H9 (cell line): ENCODE data around the gene CDK14. TPM values are rescaled to one million over a fixed set of nuclear protein-coding genes. Genes with fewer than 3 reads are reported as not detected.

Source experiments
- DNase-seq: peaks from one replicate; pipeline ENCODE4 v3.0.0-alpha.2; 2017
- H2AFZ ChIP-seq: one replicate; pipeline ENCODE4 v1.6.1; 2013; ENCODE audit warnings: mild to moderate bottlenecking, low read length, control low read depth, moderate library complexity
- H2AK5ac ChIP-seq: 2 replicates; pipeline ENCODE4 v1.6.1; 2013; ENCODE audit warnings: low read length, control low read depth, mixed read lengths; ENCODE audit not compliant: insufficient read length
- H2BK120ac ChIP-seq: one replicate; pipeline ENCODE4 v1.6.1; 2013; ENCODE audit warnings: low read depth, mild to moderate bottlenecking, low read length, control low read depth, inconsistent platforms; ENCODE audit not compliant: poor library complexity, severe bottlenecking
- H2BK12ac ChIP-seq: 2 replicates; pipeline ENCODE4 v1.6.1; 2013; ENCODE audit warnings: low read length, control low read depth, mixed read lengths, low read depth; ENCODE audit not compliant: insufficient read length
- H2BK15ac ChIP-seq: 2 replicates; pipeline ENCODE4 v1.6.1; 2013; ENCODE audit warnings: low read depth, low read length, control low read depth
- H2BK20ac ChIP-seq: one replicate; pipeline ENCODE4 v1.6.1; 2013; ENCODE audit warnings: low read depth, mild to moderate bottlenecking, low read length, control low read depth, inconsistent platforms; ENCODE audit not compliant: poor library complexity, severe bottlenecking
- H2BK5ac ChIP-seq: 2 replicates; pipeline ENCODE4 v1.6.1; 2013; ENCODE audit warnings: low read length, control low read depth, mixed read lengths; ENCODE audit not compliant: insufficient read length
- H3K14ac ChIP-seq: 2 replicates; pipeline ENCODE4 v1.6.1; 2013; ENCODE audit warnings: low read length, control low read depth; ENCODE audit not compliant: insufficient read depth
- H3K18ac ChIP-seq: 2 replicates; pipeline ENCODE4 v1.6.1; 2013; ENCODE audit warnings: low read depth, mild to moderate bottlenecking, mixed read lengths, low read length, control low read depth; ENCODE audit not compliant: insufficient read length
- H3K23ac ChIP-seq: 2 replicates; pipeline ENCODE4 v1.6.1; 2013; ENCODE audit warnings: low read length, control low read depth, mixed read lengths, low read depth; ENCODE audit not compliant: insufficient read length
- H3K23me2 ChIP-seq: 2 replicates; pipeline ENCODE4 v1.6.1; 2013; ENCODE audit warnings: low read depth, mild to moderate bottlenecking, mixed read lengths, low read length, control low read depth; ENCODE audit not compliant: insufficient read length, poor library complexity, severe bottlenecking
- H3K27ac ChIP-seq: 2 replicates; pipeline ENCODE4 v1.5.1; 2013; ENCODE audit warnings: low read length, control low read depth, mixed read lengths, low read depth; ENCODE audit not compliant: insufficient read length
- H3K27me3 ChIP-seq: 2 replicates; pipeline ENCODE4 v1.6.1; 2013; ENCODE audit warnings: low read length, control low read depth, inconsistent platforms; ENCODE audit not compliant: insufficient read depth
- H3K4ac ChIP-seq: 2 replicates; pipeline ENCODE4 v1.6.1; 2013; ENCODE audit warnings: low read depth, mild to moderate bottlenecking, control low read depth, inconsistent platforms, low read length, moderate library complexity
- H3K4me1 ChIP-seq: 2 replicates; pipeline ENCODE4 v1.6.1; 2013; ENCODE audit warnings: low read length, control low read depth, inconsistent platforms; ENCODE audit not compliant: insufficient read depth
- H3K4me2 ChIP-seq: 2 replicates; pipeline ENCODE4 v1.6.1; 2013; ENCODE audit warnings: low read length, control low read depth, mixed read lengths; ENCODE audit not compliant: insufficient read length, insufficient read depth
- H3K56ac ChIP-seq: 2 replicates; pipeline ENCODE4 v1.6.1; 2013; ENCODE audit warnings: low read depth, mild to moderate bottlenecking, mixed read lengths, low read length, control low read depth; ENCODE audit not compliant: insufficient read length
- H3K79me1 ChIP-seq: 2 replicates; pipeline ENCODE4 v1.6.1; 2013; ENCODE audit warnings: low read depth, mild to moderate bottlenecking, moderate library complexity, low read length, control low read depth, inconsistent platforms; ENCODE audit not compliant: insufficient read depth, poor library complexity, severe bottlenecking
- H3K79me2 ChIP-seq: 2 replicates; pipeline ENCODE4 v1.6.1; 2013; ENCODE audit warnings: low read length, control low read depth, inconsistent platforms; ENCODE audit not compliant: insufficient read depth
- H3K9ac ChIP-seq: 2 replicates; pipeline ENCODE4 v1.6.1; 2013; ENCODE audit warnings: low read length, control low read depth, mixed read lengths; ENCODE audit not compliant: insufficient read length; ENCODE audit errors: extremely low read depth
- H3K9me3 ChIP-seq: one replicate; pipeline ENCODE4 v1.6.1; 2013; ENCODE audit warnings: low read depth, low read length, inconsistent platforms; ENCODE audit not compliant: control insufficient read depth
- H3T11ph ChIP-seq: one replicate; pipeline ENCODE4 v1.6.1; 2013; ENCODE audit warnings: mild to moderate bottlenecking, low read length, control low read depth, inconsistent platforms
- H4K20me1 ChIP-seq: one replicate; pipeline ENCODE4 v1.6.1; 2013; ENCODE audit not compliant: control insufficient read depth, insufficient read length, insufficient read depth
- H4K5ac ChIP-seq: 2 replicates; pipeline ENCODE4 v1.6.1; 2013; ENCODE audit warnings: low read depth, mild to moderate bottlenecking, mixed read lengths, low read length, control low read depth; ENCODE audit not compliant: insufficient read length
- H4K8ac ChIP-seq: replicated peaks from 2 replicates; pipeline ENCODE4 v1.6.1; 2013; ENCODE audit warnings: low read length, control low read depth, mixed read lengths, low read depth; ENCODE audit not compliant: insufficient read length
- H4K91ac ChIP-seq: 2 replicates; pipeline ENCODE4 v1.6.1; 2013; ENCODE audit warnings: low read depth, mild to moderate bottlenecking, moderate library complexity, mixed read lengths, low read length, control low read depth; ENCODE audit not compliant: insufficient read length
- H3K27ac Mint-ChIP-seq, 3 experiments: 2 replicates in 2 of 3; 3 replicates in 1 of 3; pipeline ENCODE4 v1.8.0; 2020 to 2021; ENCODE audit warnings: mixed read lengths in 3 of 3, mild to moderate bottlenecking in 1 of 3, moderate library complexity in 1 of 3
- H3K27me3 Mint-ChIP-seq: 2 replicates; pipeline ENCODE4 v1.8.0; 2021; ENCODE audit warnings: low read depth, mild to moderate bottlenecking, moderate library complexity, mixed read lengths
- H3K36me3 Mint-ChIP-seq, 3 experiments: 2 replicates in 2 of 3; 3 replicates in 1 of 3; pipeline ENCODE4 v1.8.0; 2020 to 2021; ENCODE audit warnings: low read depth in 3 of 3, mixed read lengths in 3 of 3; ENCODE audit not compliant: insufficient read depth in 1 of 3
- H3K4me1 Mint-ChIP-seq, 2 experiments: 2 replicates each; pipeline ENCODE4 v1.8.0; 2020; ENCODE audit warnings: mixed read lengths in 2 of 2
- H3K4me3 Mint-ChIP-seq, 2 experiments: 2 replicates in 1 of 2; 3 replicates in 1 of 2; pipeline ENCODE4 v1.8.0; 2020 to 2021; ENCODE audit warnings: mild to moderate bottlenecking in 2 of 2, mixed read lengths in 2 of 2, moderate library complexity in 1 of 2
- H3K9me3 Mint-ChIP-seq, 2 experiments: 2 replicates in 1 of 2; 3 replicates in 1 of 2; pipeline ENCODE4 v1.8.0; 2020; ENCODE audit warnings: mild to moderate bottlenecking in 2 of 2, mixed read lengths in 2 of 2, moderate library complexity in 1 of 2
- WGBS: extraction: QIAGEN DNeasy Blood & Tissue Kit; methylation state at CpG from one replicate; pipeline ENCODE4 v1.1.7; 2013; ENCODE audit warnings: missing lambda C conversion rate, low lambda C conversion rate, mixed read lengths; ENCODE audit not compliant: insufficient read length; ENCODE audit errors: extremely low coverage; 5-methylcytosine and 5-hydroxymethylcytosine counted together
- total RNA-seq: library from RNA; stranded (reverse); gene quantifications from 2 replicates; pipeline ENCODE4 v1.2.1, GENCODE V29; 2021
- TF ChIP-seq, protein P1 (sequence below): fragments of 200-600 bp; sonication (generic); conservative IDR thresholded peaks from 3 replicates; pipeline ENCODE4 v1.8.0; 2021; ENCODE audit warnings: antibody characterized with exemption, mild to moderate bottlenecking

Gene CDK14
- total RNA-seq, 1 experiment from 2014 or later = 23.9 TPM

DNA sequence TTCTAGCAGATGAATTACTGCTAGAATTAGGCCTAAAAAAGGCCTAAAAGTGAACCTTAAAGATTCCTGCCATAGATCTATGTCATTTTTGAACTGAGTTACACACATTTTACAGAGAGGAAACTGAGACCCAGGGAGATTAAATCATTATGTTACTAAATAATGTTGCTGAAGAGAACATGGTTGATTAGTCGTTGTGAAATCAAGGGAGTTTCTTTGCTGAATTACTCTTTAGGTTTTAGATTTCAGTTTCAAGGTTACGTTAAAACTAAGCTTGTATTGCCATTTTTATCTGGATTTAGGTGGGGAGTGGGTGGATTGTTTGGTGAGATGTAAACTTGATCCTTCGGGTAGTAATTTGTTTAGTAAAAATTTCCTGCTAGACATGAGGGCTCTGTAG, 21.3 kb downstream of the CDK14 start:
- no peak overlapping the region for H2BK20ac ChIP-seq
- H3T11ph ChIP-seq = no peak overlapping the region
- no peak overlapping the region for H4K91ac ChIP-seq
- no peak overlapping the region for H3K14ac ChIP-seq
- peaks cover 38 to 51% of the 10 kb centered on the region in 2 experiments for H3K4me1 Mint-ChIP-seq
- no peaks in the 10 kb centered on the region for H4K20me1 ChIP-seq
- peaks cover 2% of the 10 kb centered on the region; the same call in 1 of the 2 replicates for H3K79me2 ChIP-seq
- H3K9me3 Mint-ChIP-seq = no peaks in the 10 kb centered on the region
- H2BK5ac ChIP-seq = no peak overlapping the region
- no peak overlapping the region for H4K5ac ChIP-seq
- H3K4me1 ChIP-seq = peaks cover 7% of the 10 kb centered on the region; the same call in 1 of the 2 replicates
- no peaks in the 10 kb centered on the region; a peak in 3 of 7 replicates for H3K36me3 Mint-ChIP-seq
- no peaks in the 10 kb centered on the region for H3K9me3 ChIP-seq
- DNase-seq = no peak
- no peak overlapping the region for H4K8ac ChIP-seq
- H2BK120ac ChIP-seq = no peak overlapping the region
- no peak overlapping the region for H3K56ac ChIP-seq
- H3K9ac ChIP-seq = no peak overlapping the region
- H3K27ac Mint-ChIP-seq = no peak overlapping the region
- TF ChIP-seq, protein P1, sequence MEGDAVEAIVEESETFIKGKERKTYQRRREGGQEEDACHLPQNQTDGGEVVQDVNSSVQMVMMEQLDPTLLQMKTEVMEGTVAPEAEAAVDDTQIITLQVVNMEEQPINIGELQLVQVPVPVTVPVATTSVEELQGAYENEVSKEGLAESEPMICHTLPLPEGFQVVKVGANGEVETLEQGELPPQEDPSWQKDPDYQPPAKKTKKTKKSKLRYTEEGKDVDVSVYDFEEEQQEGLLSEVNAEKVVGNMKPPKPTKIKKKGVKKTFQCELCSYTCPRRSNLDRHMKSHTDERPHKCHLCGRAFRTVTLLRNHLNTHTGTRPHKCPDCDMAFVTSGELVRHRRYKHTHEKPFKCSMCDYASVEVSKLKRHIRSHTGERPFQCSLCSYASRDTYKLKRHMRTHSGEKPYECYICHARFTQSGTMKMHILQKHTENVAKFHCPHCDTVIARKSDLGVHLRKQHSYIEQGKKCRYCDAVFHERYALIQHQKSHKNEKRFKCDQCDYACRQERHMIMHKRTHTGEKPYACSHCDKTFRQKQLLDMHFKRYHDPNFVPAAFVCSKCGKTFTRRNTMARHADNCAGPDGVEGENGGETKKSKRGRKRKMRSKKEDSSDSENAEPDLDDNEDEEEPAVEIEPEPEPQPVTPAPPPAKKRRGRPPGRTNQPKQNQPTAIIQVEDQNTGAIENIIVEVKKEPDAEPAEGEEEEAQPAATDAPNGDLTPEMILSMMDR = no peak
- no peak overlapping the region for H3K27ac ChIP-seq
- no peak overlapping the region for H3K18ac ChIP-seq
- 100% methylated on average over 1 of the region's 3 CpGs for WGBS
- no peak overlapping the region for H2AFZ ChIP-seq
- H2BK12ac ChIP-seq = no peak overlapping the region
- no peaks in the 10 kb centered on the region for H3K79me1 ChIP-seq
- H3K4me2 ChIP-seq = no peak overlapping the region
- H3K27me3 ChIP-seq = no peaks in the 10 kb centered on the region; the same call in 1 of the 2 replicates
- H3K27me3 Mint-ChIP-seq = peaks cover 17% of the 10 kb centered on the region
- no peak overlapping the region for H2BK15ac ChIP-seq
- no peak overlapping the region for H3K4me3 Mint-ChIP-seq
- no peak overlapping the region for H3K23ac ChIP-seq
- H3K23me2 ChIP-seq = no peaks in the 10 kb centered on the region
- H3K4ac ChIP-seq = no peak overlapping the region
- H2AK5ac ChIP-seq = no peak overlapping the region
